Lower lobe of right lung (tissue), 2 donors: Measurements from ENCODE around the gene AASDH. TPM values are rescaled to one million over a fixed set of nuclear protein-coding genes. Genes with fewer than 3 reads are reported as not detected.

Experiments used
- ATAC-seq, 2 donors: fragments of 200-7000 bp; cut with Tn5 transposase; one replicate each; pipeline ENCODE4 v1.9.1; 2020 to 2022; ENCODE audit warnings: mild to moderate bottlenecking in 2 of 2, moderate library complexity in 2 of 2
- DNase-seq: peaks from one replicate; pipeline ENCODE4 v3.0.0-alpha.2; 2020
- H3K27ac ChIP-seq: fragments of 200-600 bp; one replicate; pipeline ENCODE4 v1.8.0; 2022
- H3K27me3 ChIP-seq: fragments of 200-600 bp; one replicate; pipeline ENCODE4 v1.8.0; 2022; ENCODE audit warnings: low read depth
- H3K36me3 ChIP-seq: fragments of 200-600 bp; one replicate; pipeline ENCODE4 v1.8.0; 2022; ENCODE audit warnings: mild to moderate bottlenecking
- H3K4me1 ChIP-seq: fragments of 200-600 bp; one replicate; pipeline ENCODE4 v1.8.0; 2022
- H3K4me3 ChIP-seq: fragments of 200-600 bp; one replicate; pipeline ENCODE4 v1.8.0; 2022; ENCODE audit warnings: mild to moderate bottlenecking
- H3K9me3 ChIP-seq: fragments of 200-600 bp; one replicate; pipeline ENCODE4 v1.8.0; 2022
- CTCF ChIP-seq: fragments of 200-600 bp; IDR thresholded peaks from one replicate; pipeline ENCODE4 v1.8.0; 2022; ENCODE audit warnings: antibody characterized with exemption, mild to moderate bottlenecking
- intact Hi-C: fragments of 100-400 bp; cut with DNase I; formaldehyde crosslinking; loops from one replicate; pipeline ENCODE4 v1.11.0; 2022
- total RNA-seq: library from RNA; stranded (reverse); fragmentation: NEBNext Ultra II Directional; extraction: Animal tissue kit (Norgen Biotek cat#: 25700); gene quantifications from one replicate; pipeline ENCODE4 v1.2.1, GENCODE V29; 2021
- donor health status: DM: no; HTN: yes; CAD: no; lungs with severe emphysema.

AASDH gene
- total RNA-seq, 1 donor from 2014 or later: 10.8 TPM

GRCh38 chr4:56388306-56388705 is 1.0 kb upstream of the AASDH start:
- no peak for DNase-seq

GRCh38 chr4:56386091-56386490 is 1.2 kb downstream of the AASDH start:
- Histone ChIP-seq H3K4me3 (peak overlapping the region; percentile 76), H3K36me3 (no peaks in the 10 kb centered on the region), H3K4me1 (peaks cover 15% of the 10 kb centered on the region), H3K9me3 (no peaks in the 10 kb centered on the region), H3K27ac (peak overlapping the region; percentile 96), H3K27me3 (no peaks in the 10 kb centered on the region)
- no peak for ATAC-seq
- no peak for TF ChIP-seq CTCF
- intact Hi-C loops: no loop called here
- no peak for DNase-seq

More at GRCh38 chr4:56388306-56388705, 1.0 kb upstream of the AASDH start:
- intact Hi-C loops: no loop called here
- peak overlapping the region; percentile 76 for H3K4me3 ChIP-seq
- no peak for TF ChIP-seq CTCF
- H3K36me3 ChIP-seq: no peaks in the 10 kb centered on the region
- H3K9me3 ChIP-seq: no peaks in the 10 kb centered on the region
- ATAC-seq: no peak
- H3K27me3 ChIP-seq: no peaks in the 10 kb centered on the region
- H3K4me1 ChIP-seq: peaks cover 15% of the 10 kb centered on the region
- peak overlapping the region; percentile 96 for H3K27ac ChIP-seq

GRCh38 chr4:56375458-56375857 is 11.8 kb downstream of the AASDH start:
- no peak for TF ChIP-seq CTCF
- DNase-seq: no peak
- Histone ChIP-seq H3K27ac (no peak overlapping the region), H3K9me3 (no peaks in the 10 kb centered on the region), H3K27me3 (no peaks in the 10 kb centered on the region), H3K4me1 (no peaks in the 10 kb centered on the region), H3K4me3 (no peak overlapping the region), H3K36me3 (peaks cover 20% of the 10 kb centered on the region)
- ATAC-seq: no peak
- intact Hi-C loops: no loop called here

GRCh38 chr4:56374956-56375355 is 12.3 kb downstream of the AASDH start:
- no peak for DNase-seq
- no peak for ATAC-seq

GRCh38 chr4:56372774-56373173 is 14.5 kb downstream of the AASDH start:
- TF ChIP-seq CTCF: no peak
- peaks cover 35% of the 10 kb centered on the region for H3K36me3 ChIP-seq
- no peak for DNase-seq
- H3K9me3 ChIP-seq: no peaks in the 10 kb centered on the region
- H3K27me3 ChIP-seq: no peaks in the 10 kb centered on the region
- no peaks in the 10 kb centered on the region for H3K4me1 ChIP-seq
- intact Hi-C loops: no loop called here
- no peak for ATAC-seq
- no peak overlapping the region for H3K4me3 ChIP-seq
- no peak overlapping the region for H3K27ac ChIP-seq

More at GRCh38 chr4:56374956-56375355, 12.3 kb downstream of the AASDH start:
- intact Hi-C loops: no loop called here
- H3K4me1 ChIP-seq: no peaks in the 10 kb centered on the region
- no peak for TF ChIP-seq CTCF
- H3K9me3 ChIP-seq: no peaks in the 10 kb centered on the region
- no peak overlapping the region for H3K27ac ChIP-seq
- no peaks in the 10 kb centered on the region for H3K27me3 ChIP-seq
- peaks cover 25% of the 10 kb centered on the region for H3K36me3 ChIP-seq
- H3K4me3 ChIP-seq: no peak overlapping the region
